ENCODE measurements around the gene PRKG1. TPM values are rescaled to one million over a fixed set of nuclear protein-coding genes. Genes with fewer than 3 reads are reported as not detected.

Gene PRKG1
- total RNA-seq, 8 experiments from 2014 or later: 5.6 to 40.7 (median 6.6) TPM

DNA sequence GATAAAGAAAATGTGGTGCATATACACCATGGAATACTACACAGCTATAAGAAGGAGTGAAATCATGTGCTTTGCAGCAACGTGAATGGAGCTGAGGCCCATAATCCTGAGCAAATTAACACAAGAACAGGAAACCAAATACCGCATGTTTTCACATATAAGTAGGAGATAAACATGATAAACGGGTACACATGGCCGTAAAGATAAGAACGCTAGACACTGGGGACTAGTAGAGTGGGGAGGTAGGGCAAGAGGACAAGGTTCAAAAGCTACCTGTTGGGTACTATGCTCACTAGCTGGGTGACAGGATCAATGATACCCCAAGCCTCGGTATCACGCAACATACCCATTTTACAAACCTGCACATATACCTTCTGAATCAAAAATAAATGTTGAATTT lies 511.5 kb downstream of the PRKG1 start:
- ATAC-seq (replicated peaks in 6 of 8): no peak
- H3K4me1 ChIP-seq (replicated peaks in 1 of 2): peaks cover 6 to 9% of the 10 kb centered on the region in 2 donors
- no peak overlapping the region for H3K27ac ChIP-seq
- in situ Hi-C loops (cut with MboI; ENCODE audit: low pct_unique_long_range_greater_than_20kb in 2 of 9, low sequenced_read_pairs in 9 of 9, unreplicated experiment in 9 of 9): no loop called here
- H3K4me3 ChIP-seq: no peak overlapping the region
- WGBS, 10 experiments: 80 to 100% (median 90%) methylated on average over 1 to 6 of the region's 7 CpGs; no CpG with 5 or more reads in 1 of the 10 experiments

DNA sequence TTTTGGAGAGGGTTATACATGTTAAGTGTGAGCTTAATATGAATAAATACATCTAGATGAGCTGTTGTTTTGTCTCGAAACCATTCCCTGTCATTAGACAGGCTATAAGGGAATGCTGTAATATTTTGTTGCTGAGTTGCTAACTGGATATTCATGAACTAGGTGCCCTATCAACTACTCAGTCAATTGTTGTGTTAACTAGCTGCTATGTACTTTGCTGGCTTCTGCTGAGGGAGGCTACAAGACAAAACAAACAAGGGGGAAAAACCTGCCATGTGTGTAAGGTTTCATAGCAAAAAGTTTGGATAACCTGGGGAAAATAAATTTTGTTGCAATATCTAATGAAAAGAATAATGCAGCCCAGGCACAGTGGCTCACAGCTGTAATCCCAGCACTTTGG lies 514.7 kb downstream of the PRKG1 start:
- H3K4me1 ChIP-seq (replicated peaks in 1 of 2): peaks cover 18 to 21% of the 10 kb centered on the region in 2 donors
- H3K4me3 ChIP-seq: no peak overlapping the region
- 0 to 89% (median 60%) methylated on average over 1 of the region's 1 CpG; no CpG with 5 or more reads in 3 of the 10 experiments for WGBS, 10 experiments
- H3K27ac ChIP-seq: no peak overlapping the region
- ATAC-seq (replicated peaks in 6 of 8): peak in 1 of 8 experiments; percentile 34
- in situ Hi-C loops (cut with MboI; ENCODE audit: low pct_unique_long_range_greater_than_20kb in 2 of 9, low sequenced_read_pairs in 9 of 9, unreplicated experiment in 9 of 9): no loop called here

DNA sequence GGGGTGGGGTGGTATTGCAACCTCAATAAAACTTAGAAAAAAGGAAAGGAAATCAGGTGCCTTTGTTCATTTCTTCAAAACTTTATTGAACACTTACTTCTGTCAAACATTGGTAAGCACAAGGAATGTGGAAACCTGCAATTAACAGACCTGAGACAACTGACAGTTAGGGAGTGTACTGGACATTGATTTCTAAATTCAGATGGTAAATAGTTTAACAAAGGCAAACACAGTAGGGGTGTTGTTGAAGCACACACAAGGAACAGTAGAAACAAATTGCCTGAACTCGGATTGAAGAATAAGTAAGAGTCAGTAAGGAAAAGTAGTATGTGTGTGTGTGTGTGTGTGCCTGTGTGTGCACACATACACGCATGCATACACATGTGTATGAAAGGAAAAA lies 516.5 kb downstream of the PRKG1 start:
- no peak for ATAC-seq (replicated peaks in 6 of 8)

DNA sequence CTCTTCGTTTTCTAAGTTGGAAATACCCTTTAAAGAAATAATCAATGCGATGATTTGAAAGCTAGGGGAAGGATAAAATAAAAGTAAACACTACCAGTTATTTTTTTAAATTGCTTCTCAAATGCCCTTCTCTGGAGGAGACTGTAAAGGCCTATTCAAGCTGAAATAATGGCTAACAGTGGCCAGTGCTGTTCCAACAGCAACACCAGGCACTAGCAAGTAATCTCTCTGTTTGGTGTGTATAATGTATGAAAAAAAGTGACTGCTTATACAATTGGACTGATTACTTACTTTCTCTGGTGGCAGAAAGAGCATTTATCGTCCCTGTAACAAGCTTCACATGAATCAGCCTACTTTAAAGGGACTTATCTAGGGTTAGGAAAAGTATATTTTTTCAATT lies 522.4 kb downstream of the PRKG1 start:
- no peak overlapping the region for H3K27ac ChIP-seq
- in situ Hi-C loops (cut with MboI; ENCODE audit: low pct_unique_long_range_greater_than_20kb in 2 of 9, low sequenced_read_pairs in 9 of 9, unreplicated experiment in 9 of 9): no loop called here
- peak in 5 of 8 experiments; percentile 64 to 87 (median 79) for ATAC-seq (replicated peaks in 6 of 8)
- WGBS, 10 experiments: 54 to 90% (median 75%) methylated on average over 2 to 3 of the region's 3 CpGs
- H3K4me3 ChIP-seq: no peak overlapping the region
- H3K4me1 ChIP-seq (replicated peaks in 1 of 2): peaks cover 10 to 11% of the 10 kb centered on the region in 2 donors

More for the DNA sequence above, 516.5 kb downstream of the PRKG1 start:
- Histone ChIP-seq H3K4me3 (no peak overlapping the region), H3K27ac (no peak overlapping the region), H3K4me1 (replicated peaks in 1 of 2) (peaks cover 18 to 21% of the 10 kb centered on the region in 2 donors)
- in situ Hi-C loops (cut with MboI; ENCODE audit: low pct_unique_long_range_greater_than_20kb in 2 of 9, low sequenced_read_pairs in 9 of 9, unreplicated experiment in 9 of 9): no loop called here
- 13 to 100% (median 72%) methylated on average over 1 to 2 of the region's 2 CpGs; no CpG with 5 or more reads in 1 of the 10 experiments for WGBS, 10 experiments

DNA sequence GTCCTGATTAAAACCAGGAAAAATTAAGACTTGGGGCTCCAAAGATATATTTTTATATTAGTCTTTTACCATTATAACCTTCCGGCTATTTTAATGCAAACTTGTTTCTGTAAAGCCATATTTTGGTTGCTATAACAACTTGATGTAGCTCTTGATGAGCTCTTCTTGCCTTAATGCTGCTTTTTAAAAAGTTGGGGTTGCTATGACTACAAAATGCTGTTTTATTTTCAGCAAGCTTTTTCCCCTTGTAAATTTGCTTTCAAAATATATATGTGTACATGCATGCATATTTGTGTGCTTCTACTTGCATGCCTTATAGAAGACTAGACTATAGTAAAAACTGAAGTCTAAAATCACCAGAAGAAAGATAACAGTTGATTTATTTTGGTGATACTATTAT lies 525.4 kb downstream of the PRKG1 start:
- ATAC-seq (replicated peaks in 6 of 8): no peak
- WGBS, 10 experiments: 30 to 100% (median 80%) methylated on average over 1 of the region's 1 CpG; no CpG with 5 or more reads in 2 of the 10 experiments
- Histone ChIP-seq H3K4me1 (replicated peaks in 1 of 2) (peaks cover 2 to 10% of the 10 kb centered on the region in 2 donors), H3K4me3 (no peak overlapping the region), H3K27ac (no peak overlapping the region)
- in situ Hi-C loops (cut with MboI; ENCODE audit: low pct_unique_long_range_greater_than_20kb in 2 of 9, low sequenced_read_pairs in 9 of 9, unreplicated experiment in 9 of 9): no loop called here

DNA sequence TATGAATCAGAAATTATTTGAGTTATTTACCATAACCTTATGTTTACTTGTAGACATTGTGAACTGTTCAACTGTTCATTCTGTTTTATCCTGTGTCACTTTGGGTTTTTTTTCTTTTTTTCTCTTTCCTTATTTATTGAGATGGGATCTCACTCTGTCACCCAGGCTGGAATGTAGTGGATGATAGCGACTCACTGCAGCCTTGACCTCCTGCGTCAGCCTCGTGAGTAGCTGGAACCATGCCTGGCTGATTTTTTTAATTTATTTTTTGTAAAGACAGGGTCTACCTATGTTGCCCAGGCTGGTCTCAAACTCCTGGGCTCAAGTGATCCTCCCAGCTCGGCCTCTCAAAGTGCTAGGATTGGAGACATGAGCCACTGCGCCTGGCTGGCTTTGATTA lies 528.0 kb downstream of the PRKG1 start:
- H3K27ac ChIP-seq: no peak overlapping the region
- in situ Hi-C loops (cut with MboI; ENCODE audit: low pct_unique_long_range_greater_than_20kb in 2 of 9, low sequenced_read_pairs in 9 of 9, unreplicated experiment in 9 of 9): no loop called here
- H3K4me3 ChIP-seq: no peak overlapping the region
- no peak for ATAC-seq (replicated peaks in 6 of 8)
- 58 to 100% (median 89%) methylated on average over 1 to 5 of the region's 5 CpGs for WGBS, 10 experiments
- peaks cover 0 to 7% of the 10 kb centered on the region in 2 donors for H3K4me1 ChIP-seq (replicated peaks in 1 of 2)

DNA sequence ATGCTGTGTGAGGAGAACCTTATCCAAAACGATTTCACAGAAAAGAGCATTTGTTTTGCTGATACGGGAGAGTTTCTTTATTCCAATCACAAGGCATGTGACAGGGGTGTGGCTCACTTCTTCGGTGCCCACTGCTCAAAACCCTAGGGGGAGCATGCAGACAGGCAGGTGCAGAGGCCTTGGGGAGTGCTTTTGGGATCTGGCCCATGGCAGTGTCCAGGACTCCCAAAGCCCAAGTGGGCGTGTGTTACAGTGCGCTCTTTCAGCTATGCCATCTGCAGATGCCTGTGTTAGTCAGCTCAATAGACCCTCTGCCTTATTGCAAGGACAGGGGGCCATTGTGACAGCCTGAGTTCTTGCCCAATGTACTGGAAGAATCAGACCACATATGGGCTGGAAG lies 530.3 kb downstream of the PRKG1 start:
- in situ Hi-C loops (cut with MboI; ENCODE audit: low pct_unique_long_range_greater_than_20kb in 2 of 9, low sequenced_read_pairs in 9 of 9, unreplicated experiment in 9 of 9): no loop called here
- no peak overlapping the region for H3K27ac ChIP-seq
- 43 to 100% (median 67%) methylated on average over 1 to 4 of the region's 5 CpGs; no CpG with 5 or more reads in 3 of the 10 experiments for WGBS, 10 experiments
- ATAC-seq (replicated peaks in 6 of 8): no peak
- no peak overlapping the region for H3K4me3 ChIP-seq
- peaks cover 0 to 7% of the 10 kb centered on the region in 2 donors for H3K4me1 ChIP-seq (replicated peaks in 1 of 2)

DNA sequence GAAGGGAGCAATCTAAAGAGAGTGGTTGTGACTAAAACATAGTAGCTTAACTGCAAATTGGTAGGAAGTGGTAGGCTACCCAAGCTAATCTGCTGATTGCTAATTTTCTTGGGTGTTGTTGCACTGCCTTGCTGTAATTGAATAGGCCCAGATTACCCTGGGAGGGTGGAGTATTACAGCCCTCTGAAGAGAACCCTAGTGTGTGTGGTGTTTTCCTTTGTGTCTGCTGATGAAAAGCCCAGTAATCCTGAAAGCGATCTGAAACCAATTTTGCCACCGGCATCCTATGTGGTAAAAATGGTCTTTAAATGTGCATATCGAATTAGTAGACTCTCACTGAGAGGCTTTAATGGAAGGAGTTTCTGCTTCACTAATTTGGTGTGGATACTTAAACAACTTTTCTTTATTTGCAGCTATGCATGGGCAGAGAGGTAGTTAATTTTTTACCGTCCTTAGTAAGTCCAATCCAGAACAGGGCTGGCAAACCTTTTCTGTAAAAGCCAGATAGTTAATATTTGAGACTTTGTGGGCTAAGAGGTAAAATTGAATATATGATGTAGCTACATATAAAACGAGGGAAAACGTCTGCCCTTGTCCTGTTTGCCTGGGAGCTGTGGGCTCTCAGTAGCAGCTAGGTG lies 532.7 kb downstream of the PRKG1 start:
- ATAC-seq (replicated peaks in 6 of 8): no peak
- in situ Hi-C loops (cut with MboI; ENCODE audit: low pct_unique_long_range_greater_than_20kb in 2 of 9, low sequenced_read_pairs in 9 of 9, unreplicated experiment in 9 of 9): no loop called here

DNA sequence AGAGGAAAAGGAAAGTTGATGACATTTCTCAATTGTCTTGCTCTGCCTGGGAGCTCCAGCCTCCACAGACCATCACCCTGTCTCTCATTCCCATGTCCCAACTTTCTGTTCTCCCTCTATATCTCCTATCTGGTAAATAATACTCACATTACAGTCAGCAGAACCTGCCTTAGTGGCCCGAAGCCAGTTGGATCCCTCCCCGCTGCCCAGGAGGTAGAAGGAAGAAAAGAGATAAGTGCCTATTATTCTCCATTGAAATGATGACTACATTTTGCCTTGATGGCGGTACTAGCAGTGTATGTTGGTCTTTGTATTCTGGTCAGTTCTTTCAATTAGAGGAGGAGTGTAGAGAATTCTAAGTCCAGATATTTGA lies 533.2 kb downstream of the PRKG1 start:
- Histone ChIP-seq H3K4me3 (no peak overlapping the region), H3K4me1 (replicated peaks in 1 of 2) (peaks cover 0 to 7% of the 10 kb centered on the region in 2 donors), H3K27ac (no peak overlapping the region)
- 84 to 100% (median 100%) methylated on average over 1 to 3 of the region's 3 CpGs; no CpG with 5 or more reads in 2 of the 10 experiments for WGBS, 10 experiments
- no peak for ATAC-seq (replicated peaks in 6 of 8)
- in situ Hi-C loops (cut with MboI; ENCODE audit: low pct_unique_long_range_greater_than_20kb in 2 of 9, low sequenced_read_pairs in 9 of 9, unreplicated experiment in 9 of 9): no loop called here

More for the DNA sequence above, 532.7 kb downstream of the PRKG1 start:
- WGBS, 10 experiments: 66 to 100% (median 87%) methylated on average over 1 to 6 of the region's 6 CpGs; no CpG with 5 or more reads in 1 of the 10 experiments
- Histone ChIP-seq H3K4me3 (no peak overlapping the region), H3K27ac (no peak overlapping the region), H3K4me1 (replicated peaks in 1 of 2) (peaks cover 0 to 7% of the 10 kb centered on the region in 2 donors)

DNA sequence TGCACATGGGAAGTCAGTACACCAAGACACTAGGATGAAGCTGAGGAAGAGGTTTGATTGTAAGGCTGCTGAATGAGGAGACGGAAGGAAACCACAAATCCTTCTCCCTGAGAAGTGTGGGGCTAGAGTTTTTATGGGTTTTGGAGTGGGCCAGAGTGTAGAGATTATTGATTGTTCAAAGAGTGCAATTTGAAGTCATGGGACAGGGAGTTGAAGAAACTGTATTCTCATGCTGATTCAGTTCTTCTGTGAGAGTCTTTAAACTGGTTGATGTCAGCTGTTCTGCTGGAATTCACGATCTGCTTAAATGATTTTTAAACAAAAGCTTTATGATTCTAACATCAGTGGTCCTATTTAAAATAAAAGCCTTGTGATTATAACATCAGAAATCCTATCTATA lies 533.9 kb downstream of the PRKG1 start:
- Histone ChIP-seq H3K4me1 (replicated peaks in 1 of 2) (peaks cover 0 to 5% of the 10 kb centered on the region in 2 donors), H3K27ac (no peak overlapping the region), H3K4me3 (no peak overlapping the region)
- in situ Hi-C loops (cut with MboI; ENCODE audit: low pct_unique_long_range_greater_than_20kb in 2 of 9, low sequenced_read_pairs in 9 of 9, unreplicated experiment in 9 of 9): no loop called here
- WGBS, 10 experiments: 0 to 100% (median 62%) methylated on average over 1 to 2 of the region's 2 CpGs; no CpG with 5 or more reads in 2 of the 10 experiments
- ATAC-seq (replicated peaks in 6 of 8): peak in 3 of 8 experiments; percentile 32 to 62 (median 59)

DNA sequence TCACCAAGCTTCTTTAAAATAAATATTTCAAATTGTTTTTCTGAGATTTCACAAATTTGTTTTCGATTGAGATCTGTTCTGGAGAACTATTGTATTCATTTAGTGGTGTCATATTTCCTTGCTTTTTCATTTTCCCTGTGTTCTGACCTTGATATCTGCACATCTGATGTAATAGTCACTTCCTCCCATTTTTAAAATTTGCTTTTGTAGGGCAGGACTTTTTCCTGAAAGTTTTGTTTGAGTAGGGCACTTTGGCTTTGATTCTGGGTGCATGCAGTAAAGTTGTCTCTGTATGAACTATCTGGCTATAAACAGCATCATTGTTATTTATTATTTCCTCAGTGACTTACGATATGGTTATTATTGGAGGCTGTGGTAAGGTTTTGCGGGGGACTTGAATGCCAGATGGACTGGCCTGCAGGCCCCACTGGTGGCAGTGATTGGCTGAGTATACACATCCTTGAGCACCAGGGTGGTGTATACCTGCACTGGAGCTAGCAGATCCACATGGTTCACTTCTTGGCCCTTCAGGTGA lies 541.5 kb downstream of the PRKG1 start:
- H3K27ac ChIP-seq: no peak overlapping the region
- no peaks in the 10 kb centered on the region for H3K4me1 ChIP-seq (replicated peaks in 1 of 2)
- in situ Hi-C loops (cut with MboI; ENCODE audit: low pct_unique_long_range_greater_than_20kb in 2 of 9, low sequenced_read_pairs in 9 of 9, unreplicated experiment in 9 of 9): no loop called here
- H3K4me3 ChIP-seq: no peak overlapping the region
- ATAC-seq (replicated peaks in 6 of 8): no peak
- WGBS, 10 experiments: 63 to 95% (median 81%) methylated on average over 1 to 3 of the region's 3 CpGs; no CpG with 5 or more reads in 2 of the 10 experiments

DNA sequence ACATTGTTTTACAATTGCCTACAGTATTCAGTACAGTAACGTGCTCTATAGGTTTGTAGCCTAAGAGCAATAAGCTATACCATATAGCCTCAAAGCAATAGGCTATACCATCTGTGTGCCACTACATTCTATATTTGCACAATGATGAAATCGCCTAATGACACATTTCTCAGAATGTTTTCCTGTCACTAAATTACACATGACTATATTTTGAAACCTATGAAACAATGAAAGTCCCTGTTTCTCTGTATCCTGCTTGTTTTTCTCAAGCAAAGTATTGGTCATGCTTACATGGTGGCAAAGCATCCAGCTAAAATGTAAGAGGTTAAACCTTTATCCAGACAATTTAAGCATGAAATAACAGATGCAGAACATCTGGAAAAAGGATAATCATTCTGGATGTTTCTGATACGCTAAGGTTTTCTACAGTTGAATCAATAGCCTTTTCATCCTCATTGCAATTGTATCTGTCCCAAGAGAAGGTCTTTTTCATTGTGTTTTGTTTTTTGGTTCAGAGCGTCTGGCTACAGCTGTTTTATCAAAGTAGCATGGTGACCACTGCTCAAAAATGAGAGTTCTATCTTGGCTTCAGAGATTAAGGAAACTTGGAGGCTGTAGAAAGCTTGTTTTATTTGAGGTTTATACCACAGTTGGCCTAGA lies 543.4 kb downstream of the PRKG1 start:
- no peak overlapping the region for H3K4me3 ChIP-seq
- WGBS, 10 experiments: 37 to 100% (median 85%) methylated on average over 1 to 4 of the region's 4 CpGs

DNA sequence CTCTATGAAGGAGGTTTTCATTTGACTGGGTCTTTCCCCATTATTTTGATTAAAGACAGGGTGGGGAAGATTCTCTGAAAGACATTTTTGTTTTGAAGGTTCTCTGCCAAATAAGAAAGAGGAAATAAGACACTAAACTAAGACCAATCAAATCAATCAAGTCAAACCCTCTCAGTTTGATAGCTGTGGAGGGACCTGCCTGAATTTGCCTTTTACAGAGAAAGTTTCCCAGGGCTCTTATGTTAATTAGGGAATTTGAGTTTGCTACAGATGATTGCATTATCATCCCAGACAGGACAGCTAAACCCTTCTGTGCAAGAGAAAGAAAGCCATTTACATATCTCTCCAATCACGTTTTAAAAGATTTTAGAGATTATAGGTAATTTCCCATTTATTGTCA lies 545.1 kb downstream of the PRKG1 start:
- peak in 2 of 8 experiments; percentile 48 for ATAC-seq (replicated peaks in 6 of 8)
- Histone ChIP-seq H3K4me1 (replicated peaks in 1 of 2) (peaks cover 0 to 9% of the 10 kb centered on the region in 2 donors), H3K4me3 (no peak overlapping the region), H3K27ac (no peak overlapping the region)
- WGBS, 10 experiments: 7 to 57% (median 20%) methylated on average over 1 of the region's 1 CpG; no CpG with 5 or more reads in 5 of the 10 experiments
- in situ Hi-C loops (cut with MboI; ENCODE audit: low pct_unique_long_range_greater_than_20kb in 2 of 9, low sequenced_read_pairs in 9 of 9, unreplicated experiment in 9 of 9): no loop called here

More for the DNA sequence above, 543.4 kb downstream of the PRKG1 start:
- in situ Hi-C loops (cut with MboI; ENCODE audit: low pct_unique_long_range_greater_than_20kb in 2 of 9, low sequenced_read_pairs in 9 of 9, unreplicated experiment in 9 of 9): no loop called here
- H3K27ac ChIP-seq: no peak overlapping the region
- no peak for ATAC-seq (replicated peaks in 6 of 8)
- no peaks in the 10 kb centered on the region for H3K4me1 ChIP-seq (replicated peaks in 1 of 2)
